Gastrocnemius medialis (tissue), 4 donors: ENCODE data around the gene VLDLR. TPM values are rescaled to one million over a fixed set of nuclear protein-coding genes. Genes with fewer than 3 reads are reported as not detected.

Source experiments
- ATAC-seq, 2 donors: fragments of 150-250 bp; one replicate each; pipeline ENCODE4 v1.9.1; 2016
- DNase-seq, 2 donors: peaks; one replicate each; pipeline ENCODE4 v3.0.0-alpha.2; 2019
- H3K27ac ChIP-seq, 4 donors: fragments of 200-600 bp; sonication (generic); 1 replicate in 1 of 4; 2 replicates in 3 of 4; pipeline ENCODE4 v1.5.1; 2016 to 2018; ENCODE audit warnings: mild to moderate bottlenecking in 2 of 4, moderate library complexity in 1 of 4
- H3K27me3 ChIP-seq, 3 donors: fragments of 200-600 bp; sonication (generic) in 2 of 3; 1 replicate in 1 of 3; 2 replicates in 2 of 3; pipeline versions ENCODE4 v1.5.1 to v1.6.0; 2016 to 2019; ENCODE audit warnings: mild to moderate bottlenecking in 1 of 3, moderate library complexity in 1 of 3
- H3K36me3 ChIP-seq, 2 donors: fragments of 200-600 bp; sonication (generic) in 1 of 2; one replicate each; pipeline ENCODE4 v1.5.1; 2017 to 2018
- H3K4me1 ChIP-seq, 2 donors: fragments of 200-600 bp; sonication (generic) in 1 of 2; one replicate each; pipeline ENCODE4 v1.5.1; 2016 to 2017; ENCODE audit warnings: mild to moderate bottlenecking in 2 of 2
- H3K4me3 ChIP-seq, 4 donors: fragments of 200-600 bp; sonication (generic) in 3 of 4; 1 replicate in 1 of 4; 2 replicates in 3 of 4; pipeline ENCODE4 v1.5.1; 2016 to 2019; ENCODE audit warnings: mild to moderate bottlenecking in 2 of 4
- H3K9me3 ChIP-seq, 3 donors: fragments of 200-600 bp; sonication (generic) in 2 of 3; 1 replicate in 1 of 3; 2 replicates in 2 of 3; pipeline ENCODE4 v1.5.1; 2016 to 2019
- POLR2A ChIP-seq, 2 donors: fragments of 450-650 bp; IDR thresholded peaks; one replicate each; pipeline ENCODE4 v1.6.1; 2017; ENCODE audit warnings: antibody characterized with exemption in 2 of 2, mild to moderate bottlenecking in 2 of 2, moderate library complexity in 2 of 2
- in situ Hi-C, 4 donors: fragments of 200-750 bp; cut with MboI; loops; one replicate each; pipeline versions ENCODE4 v1.15.0 to v1.8.0; 2017; ENCODE audit warnings: low sequenced_read_pairs in 4 of 4
- intact Hi-C: fragments of 100-400 bp; cut with DNase I; formaldehyde crosslinking; loops from one replicate; pipeline ENCODE4 v1.15.1; 2023; ENCODE audit warnings: low total_unique reads
- total RNA-seq, 4 donors: library from RNA; depleted of rRNA; stranded (reverse); fragments of >200 nt; gene quantifications; one replicate each; pipeline versions ENCODE4 v1.1.0 to v1.2.3, GENCODE V29; 2016
- TF ChIP-seq, protein P1 (sequence below), 5 experiments: fragments of 450-650 bp in 3 of 5; fragments of 200-600 bp in 2 of 5; sonication (generic) in 2 of 5; IDR thresholded peaks in 4 of 5; conservative IDR thresholded peaks in 1 of 5; 1 replicate in 4 of 5; 2 replicates in 1 of 5; pipeline ENCODE4 v1.5.1; 2016 to 2019; ENCODE audit warnings: antibody characterized with exemption in 5 of 5, mild to moderate bottlenecking in 3 of 5, moderate library complexity in 3 of 5

Gene VLDLR
- total RNA-seq, 4 donors from 2014 or later: 13.6 to 19.6 (median 16.9) TPM

DNA sequence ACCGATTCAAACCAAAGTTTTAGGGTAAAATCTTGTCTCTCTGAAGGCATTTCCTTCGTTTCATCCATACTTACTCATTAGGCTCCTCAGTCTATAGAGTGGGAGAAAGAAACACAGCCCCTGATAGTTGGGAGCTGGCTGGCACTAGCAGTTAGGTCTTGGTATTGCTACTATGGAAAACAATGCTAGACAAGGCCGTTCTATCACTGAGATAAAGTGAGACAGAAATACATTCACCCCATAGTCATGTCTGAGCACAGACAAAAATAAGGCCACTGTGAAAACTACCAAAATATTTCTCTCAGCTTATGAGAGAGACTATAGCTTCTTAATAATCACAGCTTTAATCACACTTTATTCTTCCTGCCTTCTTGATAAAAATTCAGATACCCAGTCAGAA, 67.0 kb downstream of the VLDLR start:
- TF ChIP-seq, protein P1, sequence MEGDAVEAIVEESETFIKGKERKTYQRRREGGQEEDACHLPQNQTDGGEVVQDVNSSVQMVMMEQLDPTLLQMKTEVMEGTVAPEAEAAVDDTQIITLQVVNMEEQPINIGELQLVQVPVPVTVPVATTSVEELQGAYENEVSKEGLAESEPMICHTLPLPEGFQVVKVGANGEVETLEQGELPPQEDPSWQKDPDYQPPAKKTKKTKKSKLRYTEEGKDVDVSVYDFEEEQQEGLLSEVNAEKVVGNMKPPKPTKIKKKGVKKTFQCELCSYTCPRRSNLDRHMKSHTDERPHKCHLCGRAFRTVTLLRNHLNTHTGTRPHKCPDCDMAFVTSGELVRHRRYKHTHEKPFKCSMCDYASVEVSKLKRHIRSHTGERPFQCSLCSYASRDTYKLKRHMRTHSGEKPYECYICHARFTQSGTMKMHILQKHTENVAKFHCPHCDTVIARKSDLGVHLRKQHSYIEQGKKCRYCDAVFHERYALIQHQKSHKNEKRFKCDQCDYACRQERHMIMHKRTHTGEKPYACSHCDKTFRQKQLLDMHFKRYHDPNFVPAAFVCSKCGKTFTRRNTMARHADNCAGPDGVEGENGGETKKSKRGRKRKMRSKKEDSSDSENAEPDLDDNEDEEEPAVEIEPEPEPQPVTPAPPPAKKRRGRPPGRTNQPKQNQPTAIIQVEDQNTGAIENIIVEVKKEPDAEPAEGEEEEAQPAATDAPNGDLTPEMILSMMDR (IDR thresholded peaks at IDR 0.05 in 4 of 5, conservative IDR thresholded peaks at IDR 0.05 in 1 of 5): no peak
- TF ChIP-seq POLR2A (IDR thresholded peaks at IDR 0.05): no peak
- no peak overlapping the region for H3K27ac ChIP-seq
- no peak for ATAC-seq

DNA sequence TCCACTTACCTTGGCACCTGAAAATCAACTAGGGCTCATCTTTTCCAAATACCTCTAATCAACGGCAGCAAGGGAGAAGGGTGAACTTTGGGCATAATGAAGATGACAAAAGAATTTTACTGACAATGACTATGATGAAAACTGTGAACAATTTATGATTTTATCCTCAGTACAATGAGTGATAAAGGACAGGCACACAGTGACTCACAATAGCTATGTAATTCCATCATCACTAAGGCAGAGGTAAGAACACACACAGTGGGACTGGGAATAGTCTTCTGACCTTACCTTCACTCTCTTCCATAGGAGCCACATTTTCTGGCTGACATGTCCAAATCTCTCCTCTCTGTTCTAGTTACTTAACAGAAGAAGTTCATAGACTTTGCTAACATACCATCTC, 69.6 kb downstream of the VLDLR start:
- Histone ChIP-seq H3K36me3 (no peaks in the 10 kb centered on the region), H3K27me3 (no peaks in the 10 kb centered on the region), H3K27ac (no peak overlapping the region), H3K4me3 (no peak overlapping the region), H3K9me3 (no peaks in the 10 kb centered on the region), H3K4me1 (no peaks in the 10 kb centered on the region)
- DNase-seq (no peak), ATAC-seq (no peak)
- TF ChIP-seq, protein P1 (IDR thresholded peaks at IDR 0.05 in 4 of 5, conservative IDR thresholded peaks at IDR 0.05 in 1 of 5): no peak
- TF ChIP-seq POLR2A (IDR thresholded peaks at IDR 0.05): no peak
- in situ Hi-C loops: no loop called here
- intact Hi-C loops: no loop called here

More for the DNA sequence above, 67.0 kb downstream of the VLDLR start:
- Histone ChIP-seq H3K27me3 (no peaks in the 10 kb centered on the region), H3K4me1 (no peaks in the 10 kb centered on the region), H3K4me3 (no peak overlapping the region), H3K9me3 (no peaks in the 10 kb centered on the region), H3K36me3 (no peaks in the 10 kb centered on the region)
- in situ Hi-C loops (no loop called here), intact Hi-C loops (no loop called here)
- no peak for DNase-seq

DNA sequence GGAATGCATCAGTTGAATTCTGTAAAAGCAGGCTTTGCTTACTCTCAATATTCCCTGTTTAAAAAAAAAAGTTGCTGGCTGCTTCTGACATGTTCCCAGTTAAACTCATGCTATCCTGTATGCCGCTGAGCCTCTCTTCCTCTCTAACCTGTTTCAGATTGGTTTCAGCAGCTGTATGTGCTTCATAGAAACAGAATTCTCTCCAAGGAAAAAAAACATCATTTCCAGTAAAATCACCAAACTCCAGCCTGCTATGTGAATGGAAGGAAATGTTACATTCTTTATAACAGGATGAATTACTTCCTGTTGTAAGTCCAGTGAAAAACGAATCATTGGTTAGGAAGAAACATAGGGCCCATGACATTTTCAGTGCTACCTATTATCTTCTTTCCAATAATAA, 70.0 kb downstream of the VLDLR start:
- DNase-seq: no peak
- Histone ChIP-seq H3K4me3 (no peak overlapping the region), H3K9me3 (no peaks in the 10 kb centered on the region), H3K4me1 (no peaks in the 10 kb centered on the region), H3K27me3 (no peaks in the 10 kb centered on the region), H3K36me3 (no peaks in the 10 kb centered on the region), H3K27ac (no peak overlapping the region)
- no peak for ATAC-seq
- intact Hi-C loops (no loop called here), in situ Hi-C loops (no loop called here)
- no peak for TF ChIP-seq POLR2A (IDR thresholded peaks at IDR 0.05)
- TF ChIP-seq, protein P1 (IDR thresholded peaks at IDR 0.05 in 4 of 5, conservative IDR thresholded peaks at IDR 0.05 in 1 of 5): no peak

DNA sequence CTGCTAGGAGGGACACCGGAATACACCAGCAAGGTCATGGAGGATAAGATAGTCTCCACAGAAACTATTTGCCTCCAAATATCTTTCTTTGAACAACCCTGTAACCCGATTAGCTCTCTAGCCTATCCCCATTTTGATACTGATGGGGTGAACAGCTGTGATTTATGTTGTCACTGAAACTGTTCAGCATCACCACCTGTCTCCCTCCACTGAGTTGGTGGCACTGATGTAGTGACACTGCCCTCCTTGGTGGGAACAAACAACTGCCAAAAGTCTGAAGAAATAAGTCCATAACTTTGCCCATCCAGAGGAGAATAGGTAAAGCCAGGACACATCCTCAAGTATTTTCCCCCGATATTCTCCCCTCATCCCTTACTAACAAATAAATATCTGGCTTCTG, 71.5 kb downstream of the VLDLR start:
- intact Hi-C loops: no loop called here
- Histone ChIP-seq H3K27ac (no peak overlapping the region), H3K4me3 (no peak overlapping the region), H3K27me3 (no peaks in the 10 kb centered on the region), H3K36me3 (no peaks in the 10 kb centered on the region), H3K9me3 (no peaks in the 10 kb centered on the region), H3K4me1 (no peaks in the 10 kb centered on the region)
- in situ Hi-C loops: no loop called here
- no peak for ATAC-seq
- TF ChIP-seq POLR2A (IDR thresholded peaks at IDR 0.05): no peak
- TF ChIP-seq, protein P1 (IDR thresholded peaks at IDR 0.05 in 4 of 5, conservative IDR thresholded peaks at IDR 0.05 in 1 of 5): no peak
- DNase-seq: no peak

DNA sequence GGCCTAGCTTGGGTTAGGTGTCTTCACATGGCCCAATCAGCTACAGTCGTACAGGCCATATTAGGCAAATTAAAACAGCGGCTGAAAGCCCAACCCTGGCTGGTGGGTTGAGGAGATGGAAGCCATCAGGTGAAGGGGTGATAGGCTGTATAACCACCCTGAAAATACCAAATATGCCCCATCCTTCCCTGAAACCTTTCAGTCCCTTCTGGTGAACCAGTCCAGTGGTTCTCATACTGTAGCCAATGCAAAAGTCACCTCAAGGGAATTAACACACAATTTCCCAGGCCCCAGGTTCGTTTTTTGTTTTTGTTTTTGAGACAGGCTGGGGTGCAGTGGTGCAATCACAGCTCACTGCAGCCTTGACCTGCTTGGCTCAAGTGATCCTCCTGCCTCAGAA, 75.9 kb downstream of the VLDLR start:
- no peaks in the 10 kb centered on the region for H3K27me3 ChIP-seq
- H3K9me3 ChIP-seq: no peaks in the 10 kb centered on the region
- ATAC-seq (no peak), DNase-seq (no peak)
- TF ChIP-seq, protein P1 (IDR thresholded peaks at IDR 0.05 in 4 of 5, conservative IDR thresholded peaks at IDR 0.05 in 1 of 5): no peak
- no peak for TF ChIP-seq POLR2A (IDR thresholded peaks at IDR 0.05)
- in situ Hi-C loops (no loop called here), intact Hi-C loops (no loop called here)
- no peak overlapping the region for H3K27ac ChIP-seq
- H3K4me1 ChIP-seq: no peaks in the 10 kb centered on the region
- no peak overlapping the region for H3K4me3 ChIP-seq
- H3K36me3 ChIP-seq: no peaks in the 10 kb centered on the region
